HG02981 (cell line): Measurements from ENCODE around the gene NRG2.

Source experiments
- ATAC-seq: cut with Tn5 transposase; IDR thresholded peaks from one replicate; pipeline ENCODE4 v1.9.1; 2021; ENCODE audit warnings: mild to moderate bottlenecking, moderate library complexity; ENCODE audit not compliant: unreplicated experiment

Gene NRG2

GRCh38 chr5:140041492-140042392 lies 1.4 kb downstream of the NRG2 start:
- ATAC-seq = no peak

- ATAC-seq = no peak
These were observed 2.0 kb downstream of the NRG2 start for GRCh38 chr5:140041099-140041491.

GRCh38 chr5:140040358-140040757 lies 2.7 kb downstream of the NRG2 start:
- no peak for ATAC-seq

GRCh38 chr5:140039561-140039960 lies 3.5 kb downstream of the NRG2 start:
- no peak for ATAC-seq

GRCh38 chr5:140038373-140038957 lies 4.6 kb downstream of the NRG2 start:
- ATAC-seq = no peak

GRCh38 chr5:140037012-140037411 lies 6.1 kb downstream of the NRG2 start:
- ATAC-seq = no peak

- ATAC-seq = no peak
These were observed 7.2 kb downstream of the NRG2 start for GRCh38 chr5:140035881-140036280.

GRCh38 chr5:140033037-140033760 lies 9.9 kb downstream of the NRG2 start:
- no peak for ATAC-seq

- no peak for ATAC-seq
These were observed 10.8 kb downstream of the NRG2 start for GRCh38 chr5:140032296-140032695.

GRCh38 chr5:140027807-140028206 lies 15.3 kb downstream of the NRG2 start:
- no peak for ATAC-seq

GRCh38 chr5:140025736-140026135 lies 17.4 kb downstream of the NRG2 start:
- ATAC-seq = no peak

- no peak for ATAC-seq
These were observed 18.2 kb downstream of the NRG2 start for GRCh38 chr5:140024928-140025327.

GRCh38 chr5:140023611-140024191 lies 19.4 kb downstream of the NRG2 start:
- no peak for ATAC-seq

GRCh38 chr5:140020601-140021177 lies 22.4 kb downstream of the NRG2 start:
- no peak for ATAC-seq

GRCh38 chr5:140018920-140019644 lies 24.0 kb downstream of the NRG2 start:
- no peak for ATAC-seq

GRCh38 chr5:140018517-140018916 lies 24.6 kb downstream of the NRG2 start:
- no peak for ATAC-seq

GRCh38 chr5:140018096-140018481 lies 25.0 kb downstream of the NRG2 start:
- ATAC-seq = no peak

GRCh38 chr5:140017397-140018095 lies 25.6 kb downstream of the NRG2 start:
- ATAC-seq = no peak

- no peak for ATAC-seq
These were observed 27.4 kb downstream of the NRG2 start for GRCh38 chr5:140015706-140016105.

- no peak for ATAC-seq
These were observed 28.3 kb downstream of the NRG2 start for GRCh38 chr5:140014751-140015150.
